Heart right ventricle (tissue), 16 donors: Measurements from ENCODE around the gene GABRR1. TPM values are rescaled to one million over a fixed set of nuclear protein-coding genes. Genes with fewer than 3 reads are reported as not detected.

ENCODE experiments used
- ATAC-seq, 8 donors: fragments of 200-7000 bp; cut with Tn5 transposase; one replicate each; pipeline ENCODE4 v1.9.1; 2020; ENCODE audit warnings: mild to moderate bottlenecking in 8 of 8, moderate library complexity in 8 of 8, moderate number of reproducible peaks in 1 of 8
- DNase-seq, 2 donors: peaks; one replicate each; pipeline ENCODE4 v3.0.0-alpha.2; 2020
- H3K27ac ChIP-seq, 10 donors: fragments of 200-600 bp; sonication (generic) in 2 of 10; one replicate each; pipeline versions ENCODE4 v1.5.0 to v1.8.0; 2020 to 2022; ENCODE audit warnings: mild to moderate bottlenecking in 3 of 10
- H3K27me3 ChIP-seq, 7 donors: fragments of 200-600 bp; one replicate each; pipeline ENCODE4 v1.8.0; 2021 to 2022; ENCODE audit warnings: mild to moderate bottlenecking in 2 of 7
- H3K36me3 ChIP-seq, 9 donors: fragments of 200-600 bp; sonication (generic) in 1 of 9; one replicate each; pipeline versions ENCODE4 v1.5.0 to v1.8.0; 2020 to 2022; ENCODE audit warnings: mild to moderate bottlenecking in 2 of 9
- H3K4me1 ChIP-seq, 9 donors: fragments of 200-600 bp; sonication (generic) in 1 of 9; one replicate each; pipeline versions ENCODE4 v1.5.0 to v1.8.0; 2020 to 2022; ENCODE audit warnings: mild to moderate bottlenecking in 4 of 9
- H3K4me3 ChIP-seq, 10 donors: fragments of 200-600 bp; sonication (generic) in 2 of 10; one replicate each; pipeline versions ENCODE4 v1.5.0 to v1.8.0; 2020 to 2022; ENCODE audit warnings: mild to moderate bottlenecking in 7 of 10, moderate library complexity in 2 of 10
- H3K9me3 ChIP-seq, 11 donors: fragments of 200-600 bp in 10 of 11; sonication (generic) in 2 of 11; one replicate each; pipeline versions ENCODE4 v1.5.0 to v1.8.0; 2013 to 2022; ENCODE audit warnings: mild to moderate bottlenecking in 2 of 11, control low read depth in 1 of 11, moderate library complexity in 1 of 11
- WGBS, 2 donors: extraction: QIAGEN DNeasy Blood & Tissue Kit; methylation state at CpG; one replicate each; pipeline ENCODE4 v1.1.7; 2013; ENCODE audit warnings: inconsistent platforms in 1 of 2; 5-methylcytosine and 5-hydroxymethylcytosine counted together
- intact Hi-C, 10 donors: fragments of 100-400 bp; cut with DNase I; formaldehyde crosslinking; loops; one replicate each; pipeline versions ENCODE4 v1.11.1 to v1.14.2; 2022
- polyA plus RNA-seq, 2 donors: library from polyadenylated mRNA; stranded (reverse); fragments of 200-250 nt; gene quantifications; one replicate each; pipeline ENCODE4 v1.2.3, GENCODE V29; 2013
- total RNA-seq, 10 donors: library from RNA; stranded (reverse); fragmentation: NEBNext Ultra II Directional in 3 of 10; extraction: Animal tissue kit (Norgen Biotek cat#: 25700) in 3 of 10; gene quantifications; one replicate each; pipeline versions ENCODE4 v1.2.1 to v1.2.4, GENCODE V29; 2021 to 2023
- TF ChIP-seq, protein P1 (sequence below), 9 donors: fragments of 200-600 bp; sonication (generic) in 2 of 9; IDR thresholded peaks; one replicate each; pipeline versions ENCODE4 v1.5.0 to v1.8.0; 2021 to 2022; ENCODE audit warnings: antibody characterized with exemption in 9 of 9, mild to moderate bottlenecking in 5 of 9, moderate library complexity in 1 of 9
- donor health status: Arrhythmogenic right ventricular cardiomyopathy.
- donor health status: ischemic (EF 13 %, LVEDD 7.1; RV severe dilation, severe dysfunction).
- donor health status: healthy with polysubstance abuse.
- donor health status: DM: no; HTN: yes; CAD: no.
- donor health status: DM: no; HTN: no; CAD: no.
- donor health status: ischemic (EF 25% LVEDD 6.9; RV normal size, moderate dysfunction).
- donor health status: ischemic (EF 25% LVEDD 5.7; RV mildly dilated, moderate dysfunction).
- donor health status: healthy.
- donor health status: DM: yes; HTN: yes; CAD: no.
- donor health status: Ischemic cardiomyopathy.
- donor health status: ischemic (EF 35%, LVEDD 5.7; RV mildly dilated, moderate dysfunction).
- donor health status: nonischemic (EF 11% LVEDD 7.7; RV severe dilation, severe dysfunction).
- donor health status: DM: yes; HTN: yes; CAD: no.
- donor health status: PGD.
- donor health status: ischemic (EF 29% LVEDD 5.4; RV normal size, mild dysfunction).
- donor health status: nonischemic (EF 23%, LVEDD 6.1; RV moderate dilation, normal function).

The GABRR1 gene
- total and polyA plus RNA-seq, 12 donors: 0.01 TPM; not detected in 11

DNA sequence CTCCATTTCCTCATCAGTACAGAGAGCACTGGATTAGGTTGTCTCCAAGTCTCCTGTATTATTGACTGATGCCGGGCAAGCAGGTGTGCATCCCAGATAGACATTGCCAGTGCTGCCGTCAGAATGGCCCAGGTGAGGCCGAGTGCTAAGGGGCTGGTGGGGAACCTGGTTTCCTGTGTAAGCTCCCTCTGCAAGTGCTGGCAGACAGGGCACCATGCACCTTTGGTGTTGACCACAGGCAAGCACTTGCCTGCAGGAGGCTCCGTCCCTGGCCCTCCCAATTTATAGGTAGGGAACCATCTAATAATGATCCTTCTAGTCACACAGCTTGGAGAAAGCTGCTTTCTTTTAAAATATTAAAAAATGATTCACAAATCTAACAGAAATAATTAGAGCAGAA, 747 bp downstream of the GABRR1 start:
- intact Hi-C loops: no loop called here
- WGBS, 2 donors: 78 to 89% methylated on average over 4 of the region's 4 CpGs

DNA sequence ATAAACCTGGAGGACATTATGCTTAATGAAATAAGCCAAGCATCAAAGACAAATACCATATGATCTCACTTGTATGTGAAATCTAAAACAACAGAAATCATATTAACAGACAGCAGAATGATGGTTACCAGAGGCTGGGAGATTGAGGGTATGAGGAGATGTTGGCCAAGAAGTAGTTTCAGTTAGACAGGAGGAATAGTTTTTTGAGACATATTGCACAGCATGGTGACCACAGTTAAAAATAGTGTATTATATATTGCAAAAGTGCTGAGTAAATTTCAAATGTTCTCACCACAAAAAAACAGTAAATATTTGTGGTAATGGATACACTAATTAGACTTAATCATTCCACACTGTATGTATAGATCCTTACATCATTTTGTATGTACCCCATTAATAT, 1.8 kb downstream of the GABRR1 start:
- DNase-seq (no peak), ATAC-seq (no peak)
- H3K36me3 ChIP-seq: no peaks in the 10 kb centered on the region
- no peak overlapping the region for H3K27ac ChIP-seq
- H3K4me1 ChIP-seq: peaks cover 0 to 10% (median 5%) of the 10 kb centered on the region in 9 donors
- H3K9me3 ChIP-seq: no peaks in the 10 kb centered on the region
- intact Hi-C loops: no loop called here
- TF ChIP-seq, protein P1, sequence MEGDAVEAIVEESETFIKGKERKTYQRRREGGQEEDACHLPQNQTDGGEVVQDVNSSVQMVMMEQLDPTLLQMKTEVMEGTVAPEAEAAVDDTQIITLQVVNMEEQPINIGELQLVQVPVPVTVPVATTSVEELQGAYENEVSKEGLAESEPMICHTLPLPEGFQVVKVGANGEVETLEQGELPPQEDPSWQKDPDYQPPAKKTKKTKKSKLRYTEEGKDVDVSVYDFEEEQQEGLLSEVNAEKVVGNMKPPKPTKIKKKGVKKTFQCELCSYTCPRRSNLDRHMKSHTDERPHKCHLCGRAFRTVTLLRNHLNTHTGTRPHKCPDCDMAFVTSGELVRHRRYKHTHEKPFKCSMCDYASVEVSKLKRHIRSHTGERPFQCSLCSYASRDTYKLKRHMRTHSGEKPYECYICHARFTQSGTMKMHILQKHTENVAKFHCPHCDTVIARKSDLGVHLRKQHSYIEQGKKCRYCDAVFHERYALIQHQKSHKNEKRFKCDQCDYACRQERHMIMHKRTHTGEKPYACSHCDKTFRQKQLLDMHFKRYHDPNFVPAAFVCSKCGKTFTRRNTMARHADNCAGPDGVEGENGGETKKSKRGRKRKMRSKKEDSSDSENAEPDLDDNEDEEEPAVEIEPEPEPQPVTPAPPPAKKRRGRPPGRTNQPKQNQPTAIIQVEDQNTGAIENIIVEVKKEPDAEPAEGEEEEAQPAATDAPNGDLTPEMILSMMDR (IDR thresholded peaks at IDR 0.05): no peak
- no peak overlapping the region for H3K4me3 ChIP-seq
- peaks cover 0 to 5% (median 0%) of the 10 kb centered on the region in 7 donors for H3K27me3 ChIP-seq

More for the DNA sequence above, 747 bp downstream of the GABRR1 start:
- peaks cover 0 to 5% (median 0%) of the 10 kb centered on the region in 7 donors for H3K27me3 ChIP-seq
- no peak for ATAC-seq
- no peak for DNase-seq
- H3K4me1 ChIP-seq: peaks cover 0 to 10% (median 5%) of the 10 kb centered on the region in 9 donors
- H3K36me3 ChIP-seq: no peaks in the 10 kb centered on the region
- TF ChIP-seq, protein P1 (IDR thresholded peaks at IDR 0.05): no peak
- no peak overlapping the region for H3K27ac ChIP-seq
- H3K4me3 ChIP-seq: no peak overlapping the region
- no peaks in the 10 kb centered on the region for H3K9me3 ChIP-seq

DNA sequence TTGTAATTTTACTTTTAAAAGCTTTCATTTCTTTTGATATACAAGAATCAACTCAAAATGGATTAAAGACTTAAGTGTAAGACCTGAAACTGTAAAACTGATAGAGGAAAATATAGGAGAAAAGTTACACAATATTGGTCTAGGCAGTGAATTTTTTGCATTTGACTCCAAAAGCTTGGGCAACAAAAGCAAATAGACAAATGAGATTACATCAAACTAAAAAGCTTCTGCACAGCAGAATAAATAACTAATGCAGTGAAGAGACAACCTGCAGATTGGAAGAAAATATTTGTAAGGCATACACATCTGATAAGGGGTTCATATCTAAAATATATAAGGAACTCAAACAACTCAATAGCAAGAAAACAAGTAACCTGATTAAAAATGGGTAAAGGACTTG, 3.0 kb downstream of the GABRR1 start:
- TF ChIP-seq, protein P1 (IDR thresholded peaks at IDR 0.05): no peak
- Histone ChIP-seq H3K9me3 (no peaks in the 10 kb centered on the region), H3K27ac (no peak overlapping the region), H3K36me3 (no peaks in the 10 kb centered on the region), H3K4me1 (peaks cover 0 to 10% (median 5%) of the 10 kb centered on the region in 9 donors), H3K4me3 (no peak overlapping the region), H3K27me3 (peaks cover 0 to 5% (median 0%) of the 10 kb centered on the region in 7 donors)
- intact Hi-C loops: no loop called here
- ATAC-seq (no peak), DNase-seq (no peak)

DNA sequence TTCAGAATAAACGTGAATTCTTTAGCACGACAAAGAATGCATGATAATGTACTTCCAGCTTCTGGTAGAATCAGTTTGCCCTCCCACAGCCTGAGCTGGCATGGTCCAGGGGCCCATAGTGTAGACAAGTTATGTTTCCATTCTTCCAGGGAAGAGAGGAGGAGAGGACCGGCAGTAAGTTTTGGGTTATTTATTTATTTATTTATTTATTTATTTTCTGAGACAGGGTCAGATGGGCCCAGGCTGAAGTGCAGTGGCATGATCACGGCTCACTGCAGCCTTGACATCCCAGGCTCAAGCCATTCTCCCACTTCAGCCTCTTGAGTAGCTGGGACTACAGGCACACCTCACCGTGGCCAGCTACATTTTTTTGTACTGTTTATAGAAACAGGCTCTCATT, 4.7 kb downstream of the GABRR1 start:
- intact Hi-C loops: no loop called here
- no peak for DNase-seq
- Histone ChIP-seq H3K4me3 (no peak overlapping the region), H3K27me3 (peaks cover 0 to 5% (median 0%) of the 10 kb centered on the region in 7 donors), H3K27ac (no peak overlapping the region), H3K36me3 (no peaks in the 10 kb centered on the region), H3K9me3 (no peaks in the 10 kb centered on the region), H3K4me1 (peaks cover 0 to 7% (median 2%) of the 10 kb centered on the region in 9 donors)
- TF ChIP-seq, protein P1 (IDR thresholded peaks at IDR 0.05): no peak
- 58 to 61% methylated on average over 5 of the region's 5 CpGs for WGBS, 2 donors
- ATAC-seq: no peak
